ENCODE results near the gene CMIP.

DNA sequence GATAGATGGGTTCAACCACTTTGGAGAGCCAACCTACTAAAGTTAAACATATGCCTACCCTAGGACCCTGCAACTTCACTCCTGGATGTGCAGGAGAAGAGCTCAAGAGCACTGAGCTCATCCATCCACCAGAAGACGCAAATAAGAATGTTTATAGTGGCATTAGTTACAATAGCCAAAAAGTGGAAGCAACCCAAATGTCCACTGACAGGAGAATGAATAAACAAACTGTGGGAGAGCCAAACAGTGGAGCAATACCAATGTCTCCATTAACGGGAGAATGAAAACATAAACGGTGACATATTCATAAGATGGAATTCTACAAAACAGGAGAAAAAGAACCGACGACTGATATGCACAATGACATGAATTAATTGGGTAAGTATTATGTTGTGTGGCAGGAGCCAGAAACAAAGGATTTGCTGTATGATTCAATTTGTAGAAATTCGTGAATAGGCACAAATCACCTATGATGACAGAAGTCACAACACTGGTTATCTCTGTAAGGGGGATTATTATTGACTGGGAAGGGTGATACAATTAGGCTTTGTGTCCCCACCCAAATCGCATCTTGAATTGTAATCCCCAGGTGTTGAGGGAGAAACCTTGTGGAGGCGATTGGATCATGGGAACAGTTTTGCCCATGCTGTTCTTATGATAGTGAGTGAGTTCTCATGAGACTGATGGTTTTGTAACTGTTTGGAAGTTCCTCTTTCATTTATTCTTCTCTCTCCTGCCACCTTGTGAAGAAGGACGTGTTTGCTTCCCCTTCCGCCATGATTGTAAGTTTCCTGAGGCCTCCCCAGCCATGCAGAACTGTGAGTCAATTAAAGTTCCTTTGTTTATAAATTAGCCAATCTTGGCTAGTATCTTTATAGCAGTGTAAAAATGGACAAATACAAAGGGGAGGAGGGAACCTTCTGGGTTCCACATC lies 276.6 kb downstream of the CMIP start:
- TF ChIP-seq, protein P1, sequence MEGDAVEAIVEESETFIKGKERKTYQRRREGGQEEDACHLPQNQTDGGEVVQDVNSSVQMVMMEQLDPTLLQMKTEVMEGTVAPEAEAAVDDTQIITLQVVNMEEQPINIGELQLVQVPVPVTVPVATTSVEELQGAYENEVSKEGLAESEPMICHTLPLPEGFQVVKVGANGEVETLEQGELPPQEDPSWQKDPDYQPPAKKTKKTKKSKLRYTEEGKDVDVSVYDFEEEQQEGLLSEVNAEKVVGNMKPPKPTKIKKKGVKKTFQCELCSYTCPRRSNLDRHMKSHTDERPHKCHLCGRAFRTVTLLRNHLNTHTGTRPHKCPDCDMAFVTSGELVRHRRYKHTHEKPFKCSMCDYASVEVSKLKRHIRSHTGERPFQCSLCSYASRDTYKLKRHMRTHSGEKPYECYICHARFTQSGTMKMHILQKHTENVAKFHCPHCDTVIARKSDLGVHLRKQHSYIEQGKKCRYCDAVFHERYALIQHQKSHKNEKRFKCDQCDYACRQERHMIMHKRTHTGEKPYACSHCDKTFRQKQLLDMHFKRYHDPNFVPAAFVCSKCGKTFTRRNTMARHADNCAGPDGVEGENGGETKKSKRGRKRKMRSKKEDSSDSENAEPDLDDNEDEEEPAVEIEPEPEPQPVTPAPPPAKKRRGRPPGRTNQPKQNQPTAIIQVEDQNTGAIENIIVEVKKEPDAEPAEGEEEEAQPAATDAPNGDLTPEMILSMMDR (IDR thresholded peaks at IDR 0.05) = no peak
- TF ChIP-seq TCF7 (CRISPR knock-in tag; IDR thresholded peaks at IDR 0.05; ENCODE audit: low read depth) (no peak), SMAD4 (CRISPR knock-in tag; IDR thresholded peaks at IDR 0.05) (no peak), CBFB (CRISPR knock-in tag; IDR thresholded peaks at IDR 0.05; ENCODE audit: low read depth) (no peak), NR3C1 (CRISPR knock-in tag; conservative IDR thresholded peaks at IDR 0.05; ENCODE audit: low read depth) (no peak), PRDM15 (CRISPR knock-in tag; IDR thresholded peaks at IDR 0.05) (no peak), SP1 (CRISPR knock-in tag; conservative IDR thresholded peaks at IDR 0.05) (no peak), GABPB1 (CRISPR knock-in tag; IDR thresholded peaks at IDR 0.05) (no peak), ZNF263 (CRISPR knock-in tag; IDR thresholded peaks at IDR 0.05; ENCODE audit: low read depth) (no peak)

Data from WTC11 (cell line).